H1 (cell line): ENCODE data around the gene MOB4. TPM values are rescaled to one million over a fixed set of nuclear protein-coding genes. Genes with fewer than 3 reads are reported as not detected.

Experiments used
- BCL11A ChIP-seq, 2 experiments: IDR thresholded peaks; one replicate each; pipeline ENCODE4 v1.6.1; 2011; ENCODE audit warnings: low read depth in 2 of 2, low read length in 2 of 2, mild to moderate bottlenecking in 2 of 2
- CBX5 ChIP-seq: fragments of 300-800, 300-1000 bp; sonication (generic); IDR thresholded peaks from 2 replicates; pipeline ENCODE4 v1.7.1; 2016; ENCODE audit warnings: antibody characterized with exemption, low read length, low read depth
- CBX8 ChIP-seq: fragments of 300-800, 300-1000 bp; sonication (generic); IDR thresholded peaks from 2 replicates; pipeline ENCODE4 v1.7.1; 2016; ENCODE audit warnings: low read depth, low read length, borderline replicate concordance
- CHD1 ChIP-seq: IDR thresholded peaks from 2 replicates; pipeline ENCODE4 v1.6.1; 2012; ENCODE audit warnings: low read depth, low read length, improper control_type of control experiment
- CTCF ChIP-seq, 3 experiments: IDR thresholded peaks; 1 replicate in 2 of 3; 2 replicates in 1 of 3; pipeline versions ENCODE4 v1.5.1 to v1.6.1; 2011; ENCODE audit warnings: low read length in 3 of 3, mild to moderate bottlenecking in 3 of 3, inconsistent platforms in 2 of 3, low read depth in 1 of 3, moderate library complexity in 1 of 3; ENCODE audit not compliant: insufficient read depth in 1 of 3; ENCODE audit errors: control extremely low read depth in 1 of 3
- E2F6 ChIP-seq: IDR thresholded peaks from 2 replicates; pipeline ENCODE4 v1.6.1; 2012; ENCODE audit warnings: inconsistent platforms
- EZH2 ChIP-seq: fragments of 200-600 bp; sonication (generic); IDR thresholded peaks from 2 replicates; pipeline ENCODE4 v1.7.1; 2012; ENCODE audit warnings: low read depth, mild to moderate bottlenecking, moderate library complexity, low read length, inconsistent platforms; ENCODE audit not compliant: severe bottlenecking
- HDAC2 ChIP-seq, 2 experiments: fragments of 300-600 bp in 1 of 2; sonication (generic) in 1 of 2; IDR thresholded peaks; 2 replicates each; pipeline ENCODE4 v1.6.1; 2011 to 2012; ENCODE audit warnings: low read depth in 2 of 2, low read length in 2 of 2, mild to moderate bottlenecking in 2 of 2, moderate library complexity in 2 of 2, borderline replicate concordance in 1 of 2, inconsistent platforms in 1 of 2
- JUND ChIP-seq: IDR thresholded peaks from 2 replicates; pipeline ENCODE4 v1.6.1; 2011; ENCODE audit warnings: mild to moderate bottlenecking, improper control_type of control experiment, low read length
- NANOG ChIP-seq: IDR thresholded peaks from 2 replicates; pipeline ENCODE4 v1.6.1; 2011; ENCODE audit warnings: low read length, low read depth, mild to moderate bottlenecking, inconsistent platforms; ENCODE audit not compliant: insufficient read depth, poor library complexity, severe bottlenecking
- POLR2A ChIP-seq, 2 experiments: IDR thresholded peaks; 1 replicate in 1 of 2; 2 replicates in 1 of 2; pipeline ENCODE4 v1.6.1; 2011; ENCODE audit warnings: low read depth in 2 of 2, low read length in 2 of 2, mild to moderate bottlenecking in 2 of 2; ENCODE audit errors: control extremely low read depth in 1 of 2
- POLR2AphosphoS5 ChIP-seq: IDR thresholded peaks from 2 replicates; pipeline ENCODE4 v1.6.1; 2011; ENCODE audit warnings: low read depth, low read length
- RFX5 ChIP-seq: IDR thresholded peaks from 2 replicates; pipeline ENCODE4 v1.6.1; 2011; ENCODE audit warnings: low read depth, low read length, improper control_type of control experiment, borderline replicate concordance
- RXRA ChIP-seq: IDR thresholded peaks from 2 replicates; pipeline ENCODE4 v1.6.1; 2011; ENCODE audit warnings: low read depth, mild to moderate bottlenecking, low read length, moderate library complexity; ENCODE audit not compliant: insufficient read depth
- SAP30 ChIP-seq: fragments of 300-600 bp; sonication (generic); IDR thresholded peaks from 2 replicates; pipeline ENCODE4 v1.7.1; 2012; ENCODE audit warnings: low read length, moderate library complexity, mild to moderate bottlenecking, inconsistent platforms; ENCODE audit not compliant: insufficient read depth, insufficient replicate concordance
- SIN3A ChIP-seq, 2 experiments: IDR thresholded peaks in 1 of 2; conservative IDR thresholded peaks in 1 of 2; 2 replicates each; pipeline ENCODE4 v1.6.1; 2011 to 2012; ENCODE audit warnings: low read length in 2 of 2, improper control_type of control experiment in 1 of 2, low read depth in 1 of 2, mild to moderate bottlenecking in 1 of 2
- SRF ChIP-seq: IDR thresholded peaks from 2 replicates; pipeline ENCODE4 v1.6.1; 2011; ENCODE audit warnings: mild to moderate bottlenecking, low read depth, low read length, moderate library complexity
- SUZ12 ChIP-seq: fragments of 200-600 bp; sonication (generic); IDR thresholded peaks from 2 replicates; pipeline ENCODE4 v1.6.1; 2012; ENCODE audit warnings: mild to moderate bottlenecking, inconsistent platforms, low read length, moderate library complexity, mixed read lengths
- TAF1 ChIP-seq: IDR thresholded peaks from 2 replicates; pipeline ENCODE4 v1.6.1; 2011; ENCODE audit warnings: mild to moderate bottlenecking, low read depth, low read length
- polyA plus RNA-seq, 7 experiments: library from polyadenylated mRNA; depleted of rRNA in 3 of 7; stranded (reverse) in 5 of 7; unstranded in 2 of 7; fragments of >200 nt in 5 of 7; fragments of 200-250 nt in 2 of 7; gene quantifications; 1 replicate in 5 of 7; 2 replicates in 1 of 7; 4 replicates in 1 of 7; pipeline versions ENCODE4 v1.2.1 to v1.2.3, GENCODE V29; 2011 to 2013; ENCODE audit warnings: missing spikeins in 2 of 7, mixed read lengths in 2 of 7
- total RNA-seq: library from RNA; stranded (reverse); fragmentation: NEBNext Ultra II Directional; extraction: Animal tissue kit (Norgen Biotek cat#: 25700); gene quantifications from 2 replicates; pipeline ENCODE4 v1.2.1, GENCODE V29; 2021
- TF ChIP-seq, protein P1 (sequence below): IDR thresholded peaks from 2 replicates; pipeline ENCODE4 v1.6.1; 2012; ENCODE audit warnings: inconsistent platforms

The MOB4 gene
- total and polyA plus RNA-seq, 2 of the 8 experiments (the other 6 are each of a cell fraction or from before 2014, with no cell fraction given), result 51.5 to 54.2 TPM

DNA sequence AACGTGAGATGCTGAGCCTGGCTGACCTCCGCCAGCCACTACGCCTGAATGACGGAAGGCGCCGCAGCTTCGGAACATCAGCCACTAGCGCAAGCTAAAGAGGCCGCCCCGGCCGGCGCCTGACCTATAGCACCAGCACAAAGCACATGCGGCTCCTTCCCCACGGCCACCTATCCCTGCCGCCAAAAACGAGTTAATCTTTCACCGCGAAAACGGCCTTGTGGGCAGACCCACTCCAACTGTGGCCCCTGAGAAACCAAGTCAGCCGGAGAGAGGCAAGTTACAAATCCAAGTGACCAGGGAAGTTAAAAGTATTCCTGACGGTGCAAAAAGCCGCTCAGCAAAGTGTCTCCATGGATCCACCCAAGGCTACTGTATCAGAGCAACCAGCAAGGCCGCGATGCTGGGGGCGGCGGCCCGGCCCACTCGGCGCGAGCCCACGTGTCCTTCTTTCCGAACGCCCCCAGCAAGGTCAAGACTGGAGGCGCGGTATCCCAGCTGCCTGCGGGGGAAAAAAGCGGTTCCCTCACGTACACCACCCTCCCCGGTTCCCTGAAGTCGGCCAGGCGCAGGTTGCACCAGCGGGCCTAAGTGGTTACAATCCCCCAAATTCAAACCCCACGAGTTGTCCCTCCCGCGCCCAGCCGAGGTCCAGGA, 16.8 kb upstream of the MOB4 start (continued):
- no peak for TF ChIP-seq CTCF (IDR thresholded peaks at IDR 0.05; ENCODE audit: control extremely low read depth in 1 of 3, insufficient read depth in 1 of 3, low read depth in 1 of 3, low read length in 3 of 3)
- 0 out of 4 replicates have a peak, but pooled peaks of 1 of the 2 experiments have one; percentile 89 for TF ChIP-seq HDAC2 (IDR thresholded peaks at IDR 0.05; ENCODE audit: borderline replicate concordance in 1 of 2, low read depth in 2 of 2, low read length in 2 of 2)
- TF ChIP-seq BCL11A (IDR thresholded peaks at IDR 0.05; ENCODE audit: low read depth in 2 of 2, low read length in 2 of 2), result no peak
- TF ChIP-seq SAP30, result peak; percentile 67
- no peak for TF ChIP-seq CBX8
- no peak for TF ChIP-seq EZH2
- no peak for TF ChIP-seq JUND
- TF ChIP-seq CHD1, result no peak; the same call in 1 of the 2 replicates
- TF ChIP-seq SUZ12, result no peak
- no peak for TF ChIP-seq RXRA
- TF ChIP-seq RFX5, result no peak
- TF ChIP-seq TAF1, result peak; percentile 54; the same call in 1 of the 2 replicates
- peak in 1 of 2 experiments; percentile 27; a peak in 2 of 4 replicates for TF ChIP-seq SIN3A (conservative IDR thresholded peaks at IDR 0.05 in 1 of 2, IDR thresholded peaks at IDR 0.05 in 1 of 2; ENCODE audit: low read depth in 1 of 2, low read length in 2 of 2)
- TF ChIP-seq POLR2A (IDR thresholded peaks at IDR 0.05; ENCODE audit: control extremely low read depth in 1 of 2, low read depth in 2 of 2, low read length in 2 of 2), result peak in 1 of 2 experiments; percentile 58; a peak in 1 of 3 replicates
- no peak for TF ChIP-seq CBX5
- peak; percentile 61 for TF ChIP-seq E2F6
- TF ChIP-seq, protein P1, sequence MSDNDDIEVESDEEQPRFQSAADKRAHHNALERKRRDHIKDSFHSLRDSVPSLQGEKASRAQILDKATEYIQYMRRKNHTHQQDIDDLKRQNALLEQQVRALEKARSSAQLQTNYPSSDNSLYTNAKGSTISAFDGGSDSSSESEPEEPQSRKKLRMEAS, result peak; percentile 6
- no peak for TF ChIP-seq SRF
- TF ChIP-seq NANOG, result no peak
- TF ChIP-seq POLR2AphosphoS5, result peak; percentile 33; the same call in 1 of the 2 replicates
